HG03280 (cell line): ENCODE data around the gene FRMPD2.
"Not testable (repeated sequence)": the region's sequence is repeated elsewhere in the genome, so short reads cannot be mapped to it uniquely, and the experiment has no call there.

ENCODE experiments used
- ATAC-seq: cut with Tn5 transposase; IDR thresholded peaks from one replicate; pipeline ENCODE4 v1.9.1; 2021; ENCODE audit warnings: mild to moderate bottlenecking, moderate library complexity; ENCODE audit not compliant: unreplicated experiment

FRMPD2 gene

DNA sequence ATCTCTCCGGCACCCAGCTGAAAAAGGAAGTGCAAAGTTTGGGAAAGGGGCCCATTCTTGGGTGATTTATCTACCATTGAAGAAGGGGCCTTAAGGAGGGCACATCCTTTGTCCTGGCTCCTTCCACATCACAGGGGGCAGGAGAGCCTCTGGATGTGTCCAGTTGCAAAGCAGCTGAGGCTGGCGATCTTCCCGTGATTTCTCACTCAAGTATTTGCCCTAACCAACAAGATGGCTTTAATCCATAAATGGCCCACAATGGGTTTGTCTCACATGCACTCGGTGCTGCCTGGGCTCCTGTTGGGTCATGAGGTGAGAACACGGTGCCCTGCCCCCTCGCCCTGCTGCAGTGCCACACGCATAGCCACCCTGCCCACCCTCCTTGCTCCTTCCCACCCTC is 14.2 kb upstream of the FRMPD2 start:
- ATAC-seq: no peak

GRCh38 chr10:48287417-48288391 is 13.2 kb upstream of the FRMPD2 start:
- ATAC-seq: peak; percentile 56

DNA sequence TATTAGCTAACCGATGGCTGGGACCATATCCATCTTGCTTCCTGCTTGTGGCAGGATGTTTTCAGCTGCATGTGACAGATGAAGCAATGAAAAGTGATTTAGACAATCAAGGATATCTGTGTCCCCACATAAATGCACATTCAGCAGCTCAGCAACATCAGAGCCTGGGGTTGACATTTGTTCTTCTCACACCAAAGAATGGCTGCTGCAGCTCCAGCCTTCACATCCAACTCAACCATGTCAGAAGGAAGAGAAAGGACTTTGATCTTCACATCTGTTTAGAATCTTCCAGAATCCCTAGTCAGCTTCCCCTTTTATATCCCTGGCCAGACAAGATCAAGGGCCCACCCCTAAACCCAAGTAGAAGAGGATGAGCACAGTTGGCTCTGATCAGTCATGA is 11.9 kb upstream of the FRMPD2 start:
- ATAC-seq: no peak

- no peak for ATAC-seq
Measured at GRCh38 chr10:48285710-48286109, 11.2 kb upstream of the FRMPD2 start.

DNA sequence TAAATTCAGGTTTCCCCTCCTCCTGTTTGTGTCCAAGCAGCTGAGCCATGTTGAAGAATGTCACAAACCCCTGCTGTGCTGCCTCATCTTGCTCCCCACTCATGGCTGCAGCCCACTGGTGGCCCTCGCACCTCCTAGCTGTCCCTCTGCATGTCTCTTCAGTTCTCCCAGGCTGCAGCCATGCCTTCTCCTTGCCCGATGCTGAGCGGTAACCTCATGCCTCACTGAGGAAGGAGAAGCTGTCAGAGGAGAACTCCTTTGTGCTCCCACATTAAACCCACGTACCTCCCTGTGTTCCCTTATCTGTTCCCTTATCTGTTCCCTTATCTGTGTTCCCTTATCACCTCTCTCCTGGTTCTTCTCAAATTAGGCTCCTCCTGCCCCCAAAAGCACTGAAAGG is 10.3 kb upstream of the FRMPD2 start:
- ATAC-seq: no peak

DNA sequence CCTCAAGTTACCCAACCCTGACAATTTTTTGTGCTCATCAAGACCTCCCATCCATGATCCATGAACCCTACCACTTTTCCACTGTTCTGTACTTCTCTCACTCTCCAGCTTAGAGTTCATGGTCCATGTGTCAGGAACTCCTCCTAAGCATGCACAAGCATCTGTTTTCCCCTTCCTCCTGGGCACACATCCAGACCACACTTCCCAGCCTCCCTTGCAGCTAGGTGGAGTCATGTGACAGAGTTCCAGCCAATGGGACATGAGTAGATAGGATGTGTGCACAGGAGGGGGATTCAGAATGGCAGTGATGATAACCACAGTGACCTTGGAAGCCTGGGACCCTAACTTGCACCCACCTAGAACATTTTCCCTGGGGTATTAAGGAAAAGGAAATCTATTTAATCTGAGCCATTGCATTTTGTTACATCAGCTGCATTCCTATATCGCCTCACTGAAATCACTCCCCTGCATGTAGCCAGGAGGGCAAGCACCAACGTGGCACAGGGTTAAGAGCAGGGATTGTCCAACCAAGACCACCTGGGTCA is 9.6 kb upstream of the FRMPD2 start:
- ATAC-seq: no peak

- ATAC-seq: peak; percentile 71
Measured at GRCh38 chr10:48282829-48283228, 8.3 kb upstream of the FRMPD2 start.

GRCh38 chr10:48281697-48282096 is 7.2 kb upstream of the FRMPD2 start:
- ATAC-seq: not testable (repeated sequence)

DNA sequence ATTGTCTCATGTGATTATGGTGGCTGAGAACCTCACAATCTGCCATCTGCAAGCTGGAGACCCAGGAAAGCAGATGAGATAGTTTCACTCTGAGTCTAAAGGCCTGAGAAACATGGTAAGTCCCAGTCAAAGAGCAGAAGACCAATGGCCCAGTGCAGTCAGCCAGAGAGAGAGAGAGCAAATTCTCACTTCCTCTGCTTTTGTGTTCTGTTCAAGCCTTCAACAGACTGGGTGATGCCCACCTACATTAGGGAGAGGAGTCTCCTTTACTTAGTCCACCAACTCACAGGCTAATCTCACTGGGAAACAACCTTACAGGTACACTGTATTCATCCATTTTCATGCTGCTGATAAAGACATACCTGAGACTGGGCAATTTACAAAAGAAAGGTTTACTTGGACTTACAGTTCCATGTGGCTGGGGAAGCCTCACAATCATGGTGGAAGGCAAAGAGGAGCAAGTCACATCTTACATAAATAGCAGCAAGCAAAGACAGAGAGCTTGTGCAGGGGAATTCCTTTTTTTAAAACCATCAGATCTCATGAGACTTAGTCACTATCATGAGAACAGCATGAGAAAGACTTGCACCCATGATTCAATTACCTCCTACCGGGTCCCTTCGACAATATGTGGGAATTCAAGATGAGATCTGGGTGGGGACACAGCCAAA is 4.7 kb upstream of the FRMPD2 start:
- peak; percentile 79 for ATAC-seq

DNA sequence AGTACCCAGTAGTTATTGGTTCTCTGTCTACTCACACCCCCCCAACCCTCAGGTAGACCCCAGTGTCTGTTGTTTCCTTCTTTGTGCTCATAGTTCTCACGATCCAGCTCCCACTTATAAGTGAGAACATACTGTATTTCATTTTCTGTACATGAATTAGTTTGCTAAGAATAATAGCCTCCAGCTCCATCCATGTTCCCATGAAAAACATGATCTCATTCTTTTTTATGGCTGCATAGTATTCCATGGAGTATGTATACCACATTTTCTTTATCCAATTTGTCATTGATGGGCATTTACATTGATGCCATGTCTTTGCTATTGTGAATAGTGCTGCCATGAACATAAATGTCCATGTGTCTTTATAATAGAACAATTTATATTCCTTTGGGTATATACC is 2.6 kb upstream of the FRMPD2 start:
- ATAC-seq: no peak

- ATAC-seq: no peak
Measured at GRCh38 chr10:48273741-48274140, 755 bp downstream of the FRMPD2 start.

DNA sequence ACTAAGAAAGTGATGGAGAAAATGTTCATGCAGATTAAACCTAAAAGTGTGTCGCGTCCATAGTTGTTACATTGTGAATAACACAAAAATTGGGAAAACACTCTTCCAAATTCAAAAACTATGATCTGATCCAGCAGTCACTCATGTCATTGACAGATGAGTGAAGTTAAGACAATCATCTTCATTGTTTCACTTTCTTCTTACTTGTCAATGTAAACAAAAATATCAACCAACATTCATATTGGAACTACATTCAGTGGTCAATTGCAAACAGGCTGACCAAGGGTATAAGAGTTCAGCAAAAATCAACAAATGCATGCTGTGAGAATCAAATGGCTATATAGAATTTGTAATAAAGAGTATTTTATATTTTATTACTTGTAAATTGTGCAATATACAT is 1.8 kb downstream of the FRMPD2 start:
- ATAC-seq: no peak

GRCh38 chr10:48271047-48271730 is 3.3 kb downstream of the FRMPD2 start:
- ATAC-seq: no peak

GRCh38 chr10:48266528-48266927 is 8.0 kb downstream of the FRMPD2 start:
- ATAC-seq: no peak

- no peak for ATAC-seq
Measured at GRCh38 chr10:48258105-48258504, 16.4 kb downstream of the FRMPD2 start.

GRCh38 chr10:48257407-48257961 is 17.0 kb downstream of the FRMPD2 start:
- ATAC-seq: no peak

DNA sequence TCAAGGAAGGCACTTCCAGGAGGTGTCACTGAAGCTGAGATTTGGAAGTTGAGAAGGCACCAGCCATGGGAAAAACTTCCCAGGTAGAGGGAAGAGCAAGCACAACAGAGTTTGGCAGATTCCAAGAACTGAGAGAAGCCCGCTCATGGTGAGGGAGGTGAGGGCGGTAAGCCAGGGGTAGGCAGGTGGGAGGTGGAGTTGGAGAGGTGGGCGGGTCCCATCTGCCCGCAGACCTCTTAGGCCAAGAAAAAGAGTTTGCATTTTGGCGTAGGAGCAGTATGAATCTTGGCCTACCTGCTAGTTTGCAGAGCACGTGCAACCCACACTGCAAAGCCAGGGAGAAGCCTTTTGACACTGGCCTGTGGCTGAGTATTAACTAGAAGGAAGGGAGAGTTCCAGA is 18.8 kb downstream of the FRMPD2 start:
- no peak for ATAC-seq

DNA sequence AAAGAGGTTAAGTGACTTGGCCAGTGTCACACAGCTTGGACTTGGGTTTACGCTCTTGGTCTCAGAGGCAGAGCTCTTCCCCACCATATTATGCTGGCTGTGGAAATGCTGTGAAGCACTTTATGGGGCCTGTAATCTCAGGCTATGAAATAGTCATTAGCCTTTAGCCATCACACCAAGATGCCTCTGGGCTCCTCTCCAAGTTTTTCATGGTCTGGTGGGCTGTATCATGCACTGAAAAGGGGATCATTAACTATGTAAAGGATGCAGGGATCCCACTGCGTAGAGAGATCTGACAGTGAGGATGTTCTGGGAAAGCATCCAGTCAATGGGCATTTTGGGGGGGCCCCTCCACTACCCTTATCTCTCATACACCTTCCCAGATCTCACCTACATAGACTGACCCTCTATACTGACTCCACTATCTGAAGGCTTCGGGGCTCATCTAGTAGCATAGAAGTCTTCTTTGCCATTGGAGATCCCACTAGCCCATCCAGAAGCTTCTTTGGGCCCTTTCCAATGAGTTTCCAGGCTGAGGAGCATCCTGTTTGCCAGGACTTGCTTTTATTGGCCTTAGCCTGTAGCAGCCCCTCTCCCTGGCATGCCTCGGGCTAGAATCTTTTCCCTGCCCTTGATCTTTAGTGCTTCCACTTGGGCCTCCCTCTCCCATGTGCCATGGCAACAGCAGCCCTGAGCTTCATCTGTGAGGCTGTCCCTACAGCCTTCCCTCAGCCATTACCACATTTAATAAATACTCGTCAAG is 19.6 kb downstream of the FRMPD2 start:
- no peak for ATAC-seq

DNA sequence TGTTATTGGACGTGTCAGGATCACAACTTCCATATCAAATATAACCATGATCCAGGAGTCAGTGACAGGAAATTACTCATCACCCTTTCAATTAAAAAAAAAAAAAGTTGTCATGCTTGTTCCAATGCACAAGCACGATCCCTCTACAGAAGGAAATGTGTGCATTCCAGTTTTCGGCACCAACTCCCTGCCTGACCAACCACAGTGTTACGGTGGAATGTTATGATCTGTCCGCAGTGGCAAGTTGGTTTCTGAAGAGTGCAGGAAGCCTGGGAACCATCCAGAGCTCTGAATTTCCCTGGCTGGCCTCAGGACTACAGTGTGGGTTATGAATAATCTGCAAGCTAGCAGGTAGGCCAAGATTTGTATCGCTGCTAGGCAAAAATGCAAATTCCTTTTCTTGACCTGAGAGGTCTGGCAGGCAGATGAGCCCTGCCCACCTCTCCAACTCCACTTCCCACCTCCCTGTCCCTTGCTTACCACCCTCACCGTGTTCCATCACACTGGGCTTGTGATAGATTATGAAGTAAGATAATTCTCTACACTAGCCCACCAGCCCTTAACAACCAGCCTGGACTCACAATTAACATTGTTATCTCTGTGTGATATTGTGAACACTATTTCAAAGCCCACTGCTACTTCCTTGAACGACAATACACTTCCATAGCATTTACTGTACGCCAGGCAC is 20.4 kb downstream of the FRMPD2 start:
- no peak for ATAC-seq

DNA sequence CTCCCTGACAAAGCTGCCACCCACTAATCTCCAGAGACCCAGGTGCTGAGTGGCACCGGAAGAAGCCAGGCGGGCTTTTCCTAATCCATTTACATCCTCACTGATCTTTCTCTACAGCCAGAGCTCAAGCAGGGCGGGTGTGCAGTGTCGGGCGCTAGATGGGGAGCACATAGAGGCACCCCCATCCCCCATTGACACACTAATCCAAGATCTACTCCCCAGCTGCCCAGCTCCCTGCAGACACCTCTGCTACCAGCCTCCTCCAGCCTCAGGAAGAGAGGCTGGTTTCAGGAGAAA is 22.2 kb downstream of the FRMPD2 start:
- no peak for ATAC-seq
